GM12872 (cell line): ENCODE data around the gene MKNK1.

Source experiments
- CTCF ChIP-seq: IDR thresholded peaks from 3 replicates; pipeline ENCODE4 v1.5.1; 2011; ENCODE audit warnings: low read depth, mild to moderate bottlenecking, low read length, moderate library complexity; ENCODE audit not compliant: insufficient read depth

The MKNK1 gene

GRCh38 chr1:46617833-46618232 is 13.8 kb upstream of the MKNK1 start:
- no peak for TF ChIP-seq CTCF

- TF ChIP-seq CTCF: no peak
Measured at GRCh38 chr1:46617108-46617800, 13.2 kb upstream of the MKNK1 start.

- no peak for TF ChIP-seq CTCF
Measured at GRCh38 chr1:46616277-46617107, 12.4 kb upstream of the MKNK1 start, which contains the start of gene MOB3C. Gene MOB3C, minus strand, starts transcription at chr1:46616811. Its CDS starts 3,490 bp downstream, at chr1:46613321.

- no peak for TF ChIP-seq CTCF
Measured at GRCh38 chr1:46615735-46616134, 11.7 kb upstream of the MKNK1 start.

- TF ChIP-seq CTCF: no peak
Measured at GRCh38 chr1:46615088-46615487, 11.0 kb upstream of the MKNK1 start.

- TF ChIP-seq CTCF: no peak
Measured at GRCh38 chr1:46614604-46614984, 10.5 kb upstream of the MKNK1 start.

- TF ChIP-seq CTCF: no peak
Measured at GRCh38 chr1:46613661-46614603, 9.9 kb upstream of the MKNK1 start.
